HG02884 (cell line): ENCODE measurements around the gene CASS4.

Source experiments
- ATAC-seq: cut with Tn5 transposase; IDR thresholded peaks from one replicate; pipeline ENCODE4 v1.9.1; 2021; ENCODE audit warnings: mild to moderate bottlenecking, moderate library complexity; ENCODE audit not compliant: unreplicated experiment

CASS4 gene

GRCh38 chr20:56422076-56422823 is 10.2 kb downstream of the CASS4 start:
- ATAC-seq: no peak

DNA sequence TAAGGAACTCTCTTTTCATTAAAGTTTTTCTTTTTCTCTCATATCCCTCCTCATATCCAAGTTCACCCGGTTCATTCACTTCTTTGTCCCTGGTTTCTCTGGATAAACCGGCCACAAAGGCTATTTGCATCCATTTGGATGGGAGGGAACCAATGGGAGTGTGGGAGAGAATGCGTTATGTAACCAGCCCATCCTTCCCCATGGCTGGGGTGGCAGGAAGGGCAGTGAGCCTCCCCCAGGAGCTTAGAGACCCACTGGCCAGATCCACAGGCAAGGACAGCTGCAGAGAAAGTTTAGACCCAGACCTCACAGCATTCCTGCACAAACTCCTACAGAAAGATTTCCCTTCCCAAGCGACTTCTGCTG is 10.7 kb downstream of the CASS4 start:
- no peak for ATAC-seq

DNA sequence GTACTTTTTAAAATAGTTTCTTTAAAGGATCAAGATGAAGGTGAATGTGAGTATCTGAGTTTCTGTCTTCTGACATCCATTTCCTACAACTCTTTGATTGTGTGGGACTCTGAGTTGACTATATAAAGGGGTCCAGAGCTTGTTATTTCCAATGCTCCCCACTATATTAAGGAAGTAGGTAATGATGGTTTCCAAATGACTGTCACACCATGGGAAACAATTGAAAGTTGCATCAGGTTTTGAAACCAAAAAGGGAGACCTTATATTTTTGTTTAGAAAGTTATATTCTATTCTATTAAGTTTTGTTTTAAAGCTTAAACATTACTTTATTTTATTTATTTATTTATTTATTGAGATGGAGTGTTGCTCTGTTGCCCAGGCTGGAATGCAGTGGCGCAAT is 11.2 kb downstream of the CASS4 start:
- ATAC-seq: no peak

GRCh38 chr20:56423886-56424285 is 11.8 kb downstream of the CASS4 start:
- ATAC-seq: no peak

- no peak for ATAC-seq
These were observed 12.9 kb downstream of the CASS4 start for GRCh38 chr20:56424931-56425330.

- no peak for ATAC-seq
These were observed 14.0 kb downstream of the CASS4 start for GRCh38 chr20:56426026-56426425.

- no peak for ATAC-seq
These were observed 14.9 kb downstream of the CASS4 start for GRCh38 chr20:56426926-56427325.

- ATAC-seq: no peak
These were observed 15.7 kb downstream of the CASS4 start for GRCh38 chr20:56427797-56428196.

- no peak for ATAC-seq
These were observed 16.4 kb downstream of the CASS4 start for GRCh38 chr20:56428410-56428809.

DNA sequence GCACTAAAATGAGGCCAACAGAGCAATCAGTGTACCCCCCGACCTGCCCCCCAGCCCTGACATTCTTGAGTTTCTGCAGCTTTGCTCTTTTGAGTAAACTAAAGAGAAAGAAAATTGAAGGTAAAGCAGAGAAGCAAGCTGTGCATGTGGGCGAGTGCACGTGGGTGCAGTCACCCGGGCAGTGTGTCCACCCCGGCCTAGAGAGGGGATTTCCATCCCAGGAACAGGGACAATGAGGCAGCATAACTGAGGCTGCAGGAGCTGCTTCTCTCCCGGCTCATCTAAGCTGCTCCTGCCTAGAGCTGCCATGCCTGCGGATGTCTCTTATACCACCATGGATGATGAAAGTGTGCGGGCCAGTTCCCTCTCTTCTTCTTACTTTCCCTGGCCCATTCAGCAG is 16.8 kb downstream of the CASS4 start:
- no peak for ATAC-seq

GRCh38 chr20:56429502-56429901 is 17.4 kb downstream of the CASS4 start:
- ATAC-seq: no peak

- ATAC-seq: no peak
These were observed 17.9 kb downstream of the CASS4 start for GRCh38 chr20:56429941-56430340.

- no peak for ATAC-seq
These were observed 18.4 kb downstream of the CASS4 start for GRCh38 chr20:56430461-56430860.

DNA sequence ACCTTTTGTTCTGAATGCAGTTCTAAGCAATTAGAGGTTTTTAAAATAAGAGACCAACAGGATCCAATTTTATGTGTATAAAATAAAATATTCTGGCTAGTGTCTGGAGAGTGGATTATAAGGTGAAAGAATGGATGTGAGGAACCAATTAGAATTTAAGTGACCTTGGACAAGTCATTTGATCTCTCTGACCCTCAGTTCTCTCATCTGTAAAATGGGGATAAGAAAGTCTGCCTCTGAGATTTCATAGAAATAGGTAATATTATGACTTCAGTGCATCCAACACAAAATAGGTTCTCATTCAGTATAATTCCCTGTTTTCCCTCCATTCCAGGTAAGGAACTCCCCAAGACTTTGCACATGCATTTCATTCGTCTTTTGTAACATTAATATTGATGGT is 18.9 kb downstream of the CASS4 start:
- ATAC-seq: no peak

GRCh38 chr20:56431471-56431870 is 19.4 kb downstream of the CASS4 start:
- ATAC-seq: no peak

DNA sequence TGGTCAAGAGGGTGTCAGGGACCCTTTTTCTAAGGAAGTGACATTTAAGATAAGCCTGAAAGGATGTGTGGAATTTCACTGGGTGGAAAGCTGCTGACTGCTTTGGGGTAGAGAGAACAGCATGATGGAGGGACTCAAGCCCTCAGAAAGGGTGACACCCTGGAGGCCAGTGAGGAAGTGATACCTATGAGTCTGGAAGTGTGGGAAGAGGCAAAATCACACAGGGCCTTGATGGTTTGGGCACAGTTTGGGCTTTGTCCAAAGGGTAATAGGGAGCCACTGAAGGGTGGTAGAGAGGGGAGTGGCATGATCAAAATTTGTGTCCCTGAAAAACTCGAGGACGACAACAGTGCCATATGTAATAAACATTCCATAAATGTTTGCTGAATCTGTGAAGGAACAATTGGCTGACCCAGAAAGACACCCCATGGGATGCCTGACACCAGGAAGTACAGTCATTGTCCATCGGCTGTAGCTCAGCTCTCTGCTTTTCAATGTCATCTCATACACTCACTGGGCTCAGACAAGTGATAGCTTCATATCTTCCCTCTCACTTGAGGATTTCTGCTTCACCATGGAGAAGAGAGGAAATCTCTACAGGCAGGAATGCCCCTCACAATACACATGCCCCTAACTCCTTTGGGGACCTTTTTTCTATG is 21.3 kb downstream of the CASS4 start:
- no peak for ATAC-seq

GRCh38 chr20:56433880-56434255 is 21.8 kb downstream of the CASS4 start:
- ATAC-seq: no peak

- no peak for ATAC-seq
These were observed 25.3 kb downstream of the CASS4 start for GRCh38 chr20:56437196-56437960.

GRCh38 chr20:56438284-56438683 is 26.2 kb downstream of the CASS4 start:
- no peak for ATAC-seq

DNA sequence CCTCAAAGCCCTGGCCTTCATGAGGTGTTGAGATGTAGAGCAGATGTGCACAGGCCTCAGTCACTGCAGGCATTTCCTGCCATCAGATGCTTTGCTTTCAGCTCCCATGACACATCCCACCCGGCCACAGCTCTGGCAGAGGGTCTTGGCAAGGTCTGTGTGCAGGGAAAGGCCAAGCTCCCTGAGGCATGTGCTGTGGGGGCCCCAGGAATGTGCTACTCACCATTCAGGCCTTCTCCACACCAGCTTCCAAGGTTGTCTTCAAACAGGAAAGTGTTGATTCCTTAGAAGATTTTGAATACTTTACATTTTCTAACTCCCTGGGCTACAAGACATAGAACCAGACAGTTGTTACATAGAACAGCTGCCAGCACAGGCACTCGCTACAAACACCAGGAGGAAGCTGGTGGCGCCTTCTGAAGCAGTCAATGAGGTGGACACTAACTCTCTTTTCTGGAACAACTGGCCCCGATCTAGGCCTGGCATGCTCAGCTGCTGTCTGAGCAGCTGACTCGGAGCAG is 27.8 kb downstream of the CASS4 start:
- ATAC-seq: no peak

- peak; percentile 74 for ATAC-seq
These were observed 28.4 kb downstream of the CASS4 start for GRCh38 chr20:56440346-56441007.
